GM18907 (cell line): Measurements from ENCODE around the gene NCOA1.
"Not testable (repeated sequence)": the region's sequence is repeated elsewhere in the genome, so short reads cannot be mapped to it uniquely, and the experiment has no call there.

ENCODE experiments used
- ATAC-seq: cut with Tn5 transposase; IDR thresholded peaks from one replicate; pipeline ENCODE4 v1.9.1; 2021; ENCODE audit warnings: mild to moderate bottlenecking, moderate library complexity; ENCODE audit not compliant: unreplicated experiment

NCOA1 gene

GRCh38 chr2:24771764-24772586 is 280.9 kb downstream of the NCOA1 start:
- ATAC-seq = no peak

GRCh38 chr2:24774373-24774772 is 283.3 kb downstream of the NCOA1 start:
- no peak for ATAC-seq

- ATAC-seq = no peak
These were observed 288.1 kb downstream of the NCOA1 start for GRCh38 chr2:24779116-24779515.

GRCh38 chr2:24783641-24784040 is 292.6 kb downstream of the NCOA1 start:
- no peak for ATAC-seq

- peak; percentile 91 for ATAC-seq
These were observed 294.7 kb downstream of the NCOA1 start for GRCh38 chr2:24785671-24786321.

GRCh38 chr2:24787532-24787931 is 296.5 kb downstream of the NCOA1 start:
- no peak for ATAC-seq

- no peak for ATAC-seq
These were observed 297.8 kb downstream of the NCOA1 start for GRCh38 chr2:24788816-24789215.

- ATAC-seq = no peak
These were observed 300.4 kb downstream of the NCOA1 start for GRCh38 chr2:24791452-24791851.

- ATAC-seq = no peak
These were observed 301.5 kb downstream of the NCOA1 start for GRCh38 chr2:24792542-24792873.

- ATAC-seq = peak; percentile 93
These were observed 302.1 kb downstream of the NCOA1 start, which contains the start of the genes CENPO and PTRHD1 for GRCh38 chr2:24792874-24793760. TSS of gene CENPO (plus strand) at chr2:24793425. CDS start at chr2:24793920, 495 bp downstream. TSS of gene PTRHD1 (minus strand) at chr2:24793391. CDS start at chr2:24793377, 14 bp downstream.

- no peak for ATAC-seq
These were observed 302.8 kb downstream of the NCOA1 start for GRCh38 chr2:24793761-24794435.

GRCh38 chr2:24797644-24798043 is 306.6 kb downstream of the NCOA1 start:
- ATAC-seq = no peak

GRCh38 chr2:24800487-24800886 is 309.4 kb downstream of the NCOA1 start:
- ATAC-seq = not testable (repeated sequence)

GRCh38 chr2:24805811-24806660 is 315.0 kb downstream of the NCOA1 start:
- not testable (repeated sequence) for ATAC-seq

- no peak for ATAC-seq
These were observed 315.6 kb downstream of the NCOA1 start for GRCh38 chr2:24806661-24807036.

GRCh38 chr2:24809316-24810007 is 318.4 kb downstream of the NCOA1 start:
- no peak for ATAC-seq

GRCh38 chr2:24813691-24814137 is 322.7 kb downstream of the NCOA1 start:
- ATAC-seq = no peak

GRCh38 chr2:24814516-24814915 is 323.5 kb downstream of the NCOA1 start:
- ATAC-seq = no peak

GRCh38 chr2:24815171-24815570 is 324.1 kb downstream of the NCOA1 start:
- no peak for ATAC-seq
